PC-3 (cell line): ENCODE measurements around the gene SPG11. TPM values are rescaled to one million over a fixed set of nuclear protein-coding genes. Genes with fewer than 3 reads are reported as not detected.
A peak's percentile ranks its signal among the peaks of the same experiment; 100 is the strongest.

Experiments
- ATAC-seq: fragments of 200-7000 bp; cut with Tn5 transposase; 2 replicates; pipeline ENCODE4 v1.9.1; 2020; ENCODE audit warnings: mild to moderate bottlenecking, moderate library complexity
- BruUV-seq: library from RNA; stranded (reverse); fragments of 400-500 nt; replicated peaks from 2 replicates; lab custom pipeline; 2021; lab: Mats Ljungman, UMichigan
- CTCF ChIA-PET: fragments of 300-600 bp; sonication (Branson Sonifier 250); formaldehyde crosslinking; loops from one replicate; lab custom pipeline; 2022; ENCODE audit warnings: antibody characterized with exemption; lab: Charles Lee
- POLR2A ChIA-PET: fragments of 300-600 bp; sonication (Branson Sonifier 250); formaldehyde crosslinking; loops from one replicate; lab custom pipeline; 2022; ENCODE audit warnings: antibody characterized with exemption; ENCODE audit not compliant: unreplicated experiment; lab: Charles Lee
- DNase-seq: peaks from one replicate; pipeline ENCODE4 v3.0.0-alpha.2; 2015
- H2AFZ ChIP-seq: fragments of 300-600 bp; sonication (generic); 2 replicates; pipeline ENCODE4 v1.6.0; 2016; ENCODE audit warnings: antibody characterized with exemption, low read length
- H3F3A ChIP-seq: fragments of 300-600 bp; sonication (generic); one replicate; pipeline ENCODE4 v1.6.0; 2017; ENCODE audit warnings: antibody characterized with exemption, low read length, control low read depth, mild to moderate bottlenecking; ENCODE audit not compliant: unreplicated experiment
- H3K27ac ChIP-seq: fragments of 300-600 bp; sonication (generic); 2 replicates; pipeline ENCODE4 v1.5.1; 2016; ENCODE audit warnings: mild to moderate bottlenecking, low read length
- H3K27me3 ChIP-seq: fragments of 300-600 bp; sonication (generic); 2 replicates; pipeline ENCODE4 v1.6.1; 2016; ENCODE audit warnings: low read length, mixed read lengths
- H3K36me3 ChIP-seq: fragments of 300-600 bp; sonication (generic); 2 replicates; pipeline ENCODE4 v1.6.1; 2016; ENCODE audit warnings: low read depth, mixed run types, low read length, mixed read lengths
- H3K4me1 ChIP-seq: fragments of 300-600 bp; sonication (generic); 2 replicates; pipeline ENCODE4 v1.5.1; 2016; ENCODE audit warnings: low read length; ENCODE audit not compliant: insufficient read depth
- H3K4me2 ChIP-seq: fragments of 300-600 bp; sonication (generic); 2 replicates; pipeline ENCODE4 v1.6.0; 2016; ENCODE audit warnings: low read length
- H3K4me3 ChIP-seq: fragments of 300-600 bp; sonication (generic); 2 replicates; pipeline ENCODE4 v1.5.1; 2016; ENCODE audit warnings: mild to moderate bottlenecking, low read length, mixed read lengths
- H3K79me2 ChIP-seq: fragments of 300-600 bp; sonication (generic); 2 replicates; pipeline ENCODE4 v1.6.1; 2017; ENCODE audit warnings: low read length, mixed read lengths
- H3K9ac ChIP-seq: fragments of 300-600 bp; sonication (generic); 2 replicates; pipeline ENCODE4 v1.6.0; 2016; ENCODE audit warnings: mild to moderate bottlenecking, low read length
- H3K9me2 ChIP-seq: fragments of 300-600 bp; sonication (generic); replicated peaks from 2 replicates; pipeline ENCODE4 v1.6.1; 2016; ENCODE audit warnings: mixed run types, low read length, mixed read lengths
- H3K9me3 ChIP-seq: fragments of 300-600 bp; sonication (generic); 2 replicates; pipeline ENCODE4 v1.6.1; 2016; ENCODE audit warnings: low read length, mixed read lengths
- H4K20me1 ChIP-seq: fragments of 300-600 bp; sonication (generic); 2 replicates; pipeline ENCODE4 v1.6.1; 2016; ENCODE audit warnings: low read length, mixed read lengths
- CTCF ChIP-seq: fragments of 300-600 bp; sonication (generic); conservative IDR thresholded peaks from 2 replicates; pipeline ENCODE4 v1.5.1; 2017; ENCODE audit warnings: antibody characterized with exemption, low read depth, mild to moderate bottlenecking, low read length
- EZH2 ChIP-seq: fragments of 300-600 bp; sonication (generic); IDR thresholded peaks from one replicate; pipeline ENCODE4 v1.6.1; 2017; ENCODE audit warnings: antibody characterized with exemption, mild to moderate bottlenecking, low read length; ENCODE audit not compliant: unreplicated experiment
- EZH2phosphoT487 ChIP-seq: fragments of 300-600 bp; sonication (generic); IDR thresholded peaks from 2 replicates; pipeline ENCODE4 v1.6.1; 2018; ENCODE audit warnings: mild to moderate bottlenecking, antibody characterized with exemption, low read length, borderline replicate concordance
- intact Hi-C: fragments of 100-400 bp; cut with micrococcal nuclease; formaldehyde crosslinking; loops from 2 replicates; pipeline ENCODE4 v1.9.0; 2023
- total RNA-seq: library from RNA; depleted of rRNA; stranded (reverse); fragments of >200 nt; gene quantifications from 2 replicates; pipeline ENCODE4 v1.2.3, GENCODE V29; 2014

SPG11 gene
- total RNA-seq, 1 experiment from 2014 or later: 37.2 TPM

- peaks cover 17% of the 10 kb centered on the region for H3K36me3 ChIP-seq
- ChIA-PET POLR2A (interaction anchor here (0.6 to 3.5 kb wide), 3 partner anchors 17 to 188 kb away, joined by 3 to 28 read pairs (median 3); partner anchors contain the start of gene SPG11), CTCF (interaction anchor here (0.9 to 1.5 kb wide), 4 partner anchors 15 to 48 kb away, joined by 3 to 8 read pairs (median 4); no protein-coding TSS in a partner anchor)
- DNase-seq: peak; percentile 8
- peak overlapping the region; percentile 44 for H3K27ac ChIP-seq
- H3K79me2 ChIP-seq: peaks cover 37% of the 10 kb centered on the region
- intact Hi-C loops: loop anchor here (1.0 kb wide), 1 partner anchor 49 kb away; the partner anchor contains the start of gene SPG11
- H3F3A ChIP-seq: no peaks in the 10 kb centered on the region
- peaks cover 17% of the 10 kb centered on the region for H3K4me1 ChIP-seq
- ATAC-seq: peak; percentile 35
- peak overlapping the region; percentile 90 for H3K4me2 ChIP-seq
- H3K9me3 ChIP-seq: no peaks in the 10 kb centered on the region
- H3K4me3 ChIP-seq: peak overlapping the region; percentile 76
- H3K27me3 ChIP-seq: no peaks in the 10 kb centered on the region
- peaks cover 6% of the 10 kb centered on the region; the same call in 1 of the 2 replicates for H4K20me1 ChIP-seq
- H2AFZ ChIP-seq: peak overlapping the region; percentile 7; the same call in 1 of the 2 replicates
- TF ChIP-seq EZH2phosphoT487 (no peak), CTCF (no peak), EZH2 (no peak)
- no peaks in the 10 kb centered on the region for H3K9me2 ChIP-seq
- TSS peak; percentile 57 for BruUV-seq
- H3K9ac ChIP-seq: peak overlapping the region; percentile 85
Observed at GRCh38 chr15:44711743-44712345, 48.4 kb upstream of the SPG11 start.

GRCh38 chr15:44711096-44711742, 47.8 kb upstream of the SPG11 start, which contains the start of the genes B2M and PATL2:
Gene B2M, plus strand, starts transcription at chr15:44711517. Its CDS starts 30 bp downstream, at chr15:44711547.
Gene PATL2, minus strand, starts transcription at chr15:44711323. Its CDS starts 34,833 bp downstream, at chr15:44676490.
- Histone ChIP-seq H3K4me1 (peaks cover 21% of the 10 kb centered on the region), H3F3A (no peaks in the 10 kb centered on the region), H3K4me3 (peak within 1 kb of the TSS; percentile 76), H3K9ac (peak within 1 kb of the TSS; percentile 85), H3K9me3 (no peaks in the 10 kb centered on the region), H3K79me2 (peaks cover 37% of the 10 kb centered on the region), H4K20me1 (peaks cover 6% of the 10 kb centered on the region; the same call in 1 of the 2 replicates), H3K9me2 (no peaks in the 10 kb centered on the region), H3K36me3 (peaks cover 11% of the 10 kb centered on the region), H2AFZ (peak within 1 kb of the TSS; percentile 91), H3K27ac (peak within 1 kb of the TSS; percentile 44), H3K4me2 (peak within 1 kb of the TSS; percentile 90), H3K27me3 (no peaks in the 10 kb centered on the region)
- CTCF ChIA-PET: interaction anchor here (0.6 to 1.5 kb wide), 5 partner anchors 15 to 47 kb away, joined by 3 to 8 read pairs (median 4); no protein-coding TSS in a partner anchor
- POLR2A ChIA-PET: interaction anchor here (0.6 to 3.5 kb wide), 5 partner anchors 17 to 608 kb away, joined by 3 to 28 read pairs (median 4); partner anchors contain the start of gene SPG11
- BruUV-seq: no TSS peak
- TF ChIP-seq CTCF (no peak; the same call in 1 of the 2 replicates), EZH2 (no peak), EZH2phosphoT487 (no peak)
- peak; percentile 98 for DNase-seq
- ATAC-seq: peak; percentile 88
- intact Hi-C loops: loop anchor here (1.0 kb wide), 1 partner anchor 48 kb away; the partner anchor contains the start of gene SPG11
